GM19328 (cell line): ENCODE measurements around the gene ABCB8.
"Not testable (repeated sequence)": the region's sequence is repeated elsewhere in the genome, so short reads cannot be mapped to it uniquely, and the experiment has no call there.

ENCODE experiments used
- ATAC-seq: cut with Tn5 transposase; IDR thresholded peaks from one replicate; pipeline ENCODE4 v1.9.1; 2021; ENCODE audit warnings: mild to moderate bottlenecking, moderate library complexity; ENCODE audit not compliant: unreplicated experiment

ABCB8 gene

GRCh38 chr7:150997817-150998216, 30.4 kb upstream of the ABCB8 start:
- ATAC-seq: no peak

GRCh38 chr7:150998341-150998740, 29.9 kb upstream of the ABCB8 start:
- no peak for ATAC-seq

GRCh38 chr7:150999001-150999400, 29.2 kb upstream of the ABCB8 start:
- no peak for ATAC-seq

GRCh38 chr7:150999497-151000230, 28.6 kb upstream of the ABCB8 start:
- ATAC-seq: no peak

GRCh38 chr7:151000897-151001495, 27.3 kb upstream of the ABCB8 start:
- no peak for ATAC-seq

GRCh38 chr7:151001546-151001945, 26.7 kb upstream of the ABCB8 start:
- ATAC-seq: no peak

- no peak for ATAC-seq
Measured at GRCh38 chr7:151003572-151003971, 24.7 kb upstream of the ABCB8 start.

- no peak for ATAC-seq
Measured at GRCh38 chr7:151005566-151005965, 22.7 kb upstream of the ABCB8 start.

GRCh38 chr7:151006590-151007300, 21.5 kb upstream of the ABCB8 start:
- no peak for ATAC-seq

- ATAC-seq: no peak
Measured at GRCh38 chr7:151007469-151007898, 20.8 kb upstream of the ABCB8 start.

GRCh38 chr7:151008143-151008510, 20.1 kb upstream of the ABCB8 start:
- ATAC-seq: no peak

- ATAC-seq: no peak
Measured at GRCh38 chr7:151008511-151009323, 19.5 kb upstream of the ABCB8 start.

GRCh38 chr7:151009327-151010036, 18.8 kb upstream of the ABCB8 start:
- no peak for ATAC-seq

- ATAC-seq: no peak
Measured at GRCh38 chr7:151010037-151010306, 18.3 kb upstream of the ABCB8 start.

GRCh38 chr7:151010307-151011096, 17.7 kb upstream of the ABCB8 start:
- ATAC-seq: no peak

- no peak for ATAC-seq
Measured at GRCh38 chr7:151011097-151011409, 17.2 kb upstream of the ABCB8 start.

- not testable (repeated sequence) for ATAC-seq
Measured at GRCh38 chr7:151011616-151012015, 16.6 kb upstream of the ABCB8 start.

- ATAC-seq: no peak
Measured at GRCh38 chr7:151012031-151012692, 16.1 kb upstream of the ABCB8 start.

GRCh38 chr7:151012911-151013347, 15.3 kb upstream of the ABCB8 start:
- ATAC-seq: no peak

- ATAC-seq: no peak
Measured at GRCh38 chr7:151013356-151013732, 14.9 kb upstream of the ABCB8 start.
